Stomach (tissue), 9 donors: Measurements from ENCODE around the gene SPOCK3. TPM values are rescaled to one million over a fixed set of nuclear protein-coding genes. Genes with fewer than 3 reads are reported as not detected.

Experiments used
- DNase-seq, 2 donors: peaks; one replicate each; pipeline versions ENCODE4 v3.0.0 to v3.0.0-alpha.2; 2013 to 2019
- H3K27ac ChIP-seq, 5 donors: fragments of 200-600 bp in 4 of 5; sonication (generic) in 4 of 5; one replicate each; pipeline ENCODE4 v1.5.1; 2013 to 2019; ENCODE audit warnings: mild to moderate bottlenecking in 1 of 5, moderate library complexity in 1 of 5
- H3K27me3 ChIP-seq, 3 donors: fragments of 200-600 bp; sonication (generic); one replicate each; pipeline ENCODE4 v1.5.1; 2017 to 2019; ENCODE audit warnings: mixed run types in 1 of 3
- H3K36me3 ChIP-seq, 4 donors: fragments of 200-600 bp; sonication (generic); 1 replicate in 3 of 4; 2 replicates in 1 of 4; pipeline ENCODE4 v1.5.1; 2016 to 2019
- H3K4me1 ChIP-seq, 4 donors: fragments of 200-600 bp; sonication (generic); one replicate each; pipeline ENCODE4 v1.5.1; 2016 to 2019
- H3K4me3 ChIP-seq, 4 donors: fragments of 200-600 bp; sonication (generic) in 3 of 4; one replicate each; pipeline ENCODE4 v1.5.1; 2016 to 2019; ENCODE audit warnings: mild to moderate bottlenecking in 1 of 4
- H3K9me3 ChIP-seq, 4 donors: fragments of 200-600 bp; sonication (generic); one replicate each; pipeline ENCODE4 v1.5.1; 2016 to 2019
- EP300 ChIP-seq: sonication (generic); formaldehyde crosslinking; IDR thresholded peaks from one replicate; pipeline ENCODE4 v1.6.1; 2017; ENCODE audit warnings: antibody characterized with exemption
- POLR2A ChIP-seq, 4 donors: fragments of 450-650 bp; IDR thresholded peaks; one replicate each; pipeline ENCODE4 v1.6.1; 2016; ENCODE audit warnings: antibody characterized with exemption in 4 of 4, control low read depth in 2 of 4, mild to moderate bottlenecking in 1 of 4, moderate library complexity in 1 of 4
- POLR2AphosphoS5 ChIP-seq, 3 donors: sonication (generic); formaldehyde crosslinking; IDR thresholded peaks; one replicate each; pipeline ENCODE4 v1.6.1; 2016; ENCODE audit warnings: antibody characterized with exemption in 3 of 3
- WGBS, 5 donors: extraction: QIAGEN DNeasy Blood & Tissue Kit in 3 of 5; methylation state at CpG; one replicate each; pipeline versions ENCODE4 v1.1.5 to v1.1.7; 2013 to 2018; 5-methylcytosine and 5-hydroxymethylcytosine counted together
- intact Hi-C: fragments of 100-400 bp; cut with DNase I; formaldehyde crosslinking; loops from one replicate; pipeline ENCODE4 v1.15.1; 2023; ENCODE audit warnings: low total_unique reads
- polyA plus RNA-seq, 3 donors: library from polyadenylated mRNA; stranded (reverse); fragments of 200-250 nt; gene quantifications; one replicate each; pipeline ENCODE4 v1.2.3, GENCODE V29; 2013
- total RNA-seq, 5 donors: library from RNA; depleted of rRNA; stranded (reverse); fragments of >200 nt; gene quantifications; one replicate each; pipeline versions ENCODE4 v1.1.0 to v1.2.3, GENCODE V29; 2014 to 2016
- TF ChIP-seq, protein P1 (sequence below), 7 experiments: fragments of 450-650 bp in 4 of 7; fragments of 200-600 bp in 3 of 7; sonication (generic) in 3 of 7; IDR thresholded peaks; one replicate each; pipeline ENCODE4 v1.5.1; 2016 to 2019; ENCODE audit warnings: antibody characterized with exemption in 7 of 7, control low read depth in 2 of 7, mild to moderate bottlenecking in 1 of 7
- donor health status: healthy with polysubstance abuse.
- donor health status: Bipolar disorder and iron deficiency.
- donor health status: healthy.

SPOCK3 gene
- total and polyA plus RNA-seq, 8 donors: 0.33 to 6.1 (median 1.8) TPM; not detected in 5

DNA sequence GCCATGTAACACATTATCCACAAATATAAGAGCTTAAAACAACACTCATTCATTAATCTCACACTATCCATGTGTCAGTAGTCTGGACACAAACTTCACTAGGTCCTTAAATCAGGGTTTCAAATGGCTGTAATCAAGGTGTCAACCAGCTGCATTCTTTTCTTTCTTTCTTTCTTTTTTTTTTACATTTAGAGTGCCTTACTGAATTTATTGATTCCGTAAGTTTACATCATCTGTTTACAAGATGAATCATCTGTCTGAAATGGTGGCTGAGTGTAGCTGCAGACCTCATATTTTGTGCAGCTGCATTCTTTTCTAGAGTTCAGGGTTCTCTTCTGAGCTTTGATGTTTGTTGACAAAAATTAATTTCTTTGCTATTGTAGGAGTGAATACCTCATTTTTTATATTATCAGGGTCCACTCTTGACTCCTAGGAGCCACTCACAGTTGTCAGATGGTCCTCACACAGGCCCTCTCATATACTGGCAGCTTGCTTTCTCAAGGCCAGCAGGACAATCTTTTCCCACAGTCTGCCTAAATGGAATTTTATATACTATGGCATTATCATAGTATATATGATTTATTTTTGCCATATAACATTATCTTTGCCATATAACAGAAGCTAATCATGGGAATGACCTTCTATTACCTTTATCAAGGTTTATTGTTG is 37.8 kb downstream of the SPOCK3 start:
- H3K27ac ChIP-seq: no peak overlapping the region

DNA sequence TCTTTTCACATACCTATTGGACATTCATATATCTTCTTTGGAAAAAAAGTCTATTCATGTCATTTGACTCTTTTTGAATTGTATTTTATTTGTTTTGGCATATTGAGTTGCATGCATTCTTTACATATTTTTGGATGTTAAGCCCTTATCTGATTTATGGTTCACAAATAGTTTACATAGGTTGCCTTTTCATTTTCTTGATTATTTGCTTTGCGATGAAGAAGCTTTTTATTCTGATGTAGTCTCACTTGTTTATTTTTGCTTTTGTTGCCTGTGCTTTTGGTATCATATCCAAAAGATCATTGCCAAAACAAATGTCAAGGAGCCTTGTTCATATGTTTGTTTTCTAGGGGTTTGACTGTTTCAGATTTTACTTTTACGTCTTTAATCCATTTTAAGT is 43.9 kb downstream of the SPOCK3 start:
- TF ChIP-seq POLR2AphosphoS5 (IDR thresholded peaks at IDR 0.05) (no peak), EP300 (no peak), POLR2A (IDR thresholded peaks at IDR 0.05) (no peak)
- TF ChIP-seq, protein P1, sequence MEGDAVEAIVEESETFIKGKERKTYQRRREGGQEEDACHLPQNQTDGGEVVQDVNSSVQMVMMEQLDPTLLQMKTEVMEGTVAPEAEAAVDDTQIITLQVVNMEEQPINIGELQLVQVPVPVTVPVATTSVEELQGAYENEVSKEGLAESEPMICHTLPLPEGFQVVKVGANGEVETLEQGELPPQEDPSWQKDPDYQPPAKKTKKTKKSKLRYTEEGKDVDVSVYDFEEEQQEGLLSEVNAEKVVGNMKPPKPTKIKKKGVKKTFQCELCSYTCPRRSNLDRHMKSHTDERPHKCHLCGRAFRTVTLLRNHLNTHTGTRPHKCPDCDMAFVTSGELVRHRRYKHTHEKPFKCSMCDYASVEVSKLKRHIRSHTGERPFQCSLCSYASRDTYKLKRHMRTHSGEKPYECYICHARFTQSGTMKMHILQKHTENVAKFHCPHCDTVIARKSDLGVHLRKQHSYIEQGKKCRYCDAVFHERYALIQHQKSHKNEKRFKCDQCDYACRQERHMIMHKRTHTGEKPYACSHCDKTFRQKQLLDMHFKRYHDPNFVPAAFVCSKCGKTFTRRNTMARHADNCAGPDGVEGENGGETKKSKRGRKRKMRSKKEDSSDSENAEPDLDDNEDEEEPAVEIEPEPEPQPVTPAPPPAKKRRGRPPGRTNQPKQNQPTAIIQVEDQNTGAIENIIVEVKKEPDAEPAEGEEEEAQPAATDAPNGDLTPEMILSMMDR (IDR thresholded peaks at IDR 0.05): no peak
- DNase-seq: no peak
- WGBS, 5 donors: 78 to 90% (median 85%) methylated on average over 2 of the region's 2 CpGs

More for the DNA sequence above, 37.8 kb downstream of the SPOCK3 start:
- no peak for TF ChIP-seq POLR2AphosphoS5 (IDR thresholded peaks at IDR 0.05)
- TF ChIP-seq EP300: no peak
- TF ChIP-seq POLR2A (IDR thresholded peaks at IDR 0.05): no peak
- TF ChIP-seq, protein P1 (IDR thresholded peaks at IDR 0.05): no peak
- Histone ChIP-seq H3K4me1 (no peaks in the 10 kb centered on the region), H3K4me3 (no peak overlapping the region), H3K27me3 (no peaks in the 10 kb centered on the region), H3K36me3 (no peaks in the 10 kb centered on the region), H3K9me3 (no peaks in the 10 kb centered on the region)
- intact Hi-C loops: no loop called here
- no peak for DNase-seq
- 54 to 69% (median 61%) methylated on average over 1 of the region's 1 CpG for WGBS, 5 donors

GRCh38 chr4:167185465-167185864 is 48.8 kb downstream of the SPOCK3 start:
- 21 to 64% (median 31%) methylated on average over 3 of the region's 3 CpGs for WGBS, 5 donors

More for the DNA sequence above, 43.9 kb downstream of the SPOCK3 start:
- Histone ChIP-seq H3K36me3 (no peaks in the 10 kb centered on the region), H3K4me3 (no peak overlapping the region), H3K27ac (no peak overlapping the region), H3K27me3 (no peaks in the 10 kb centered on the region), H3K4me1 (no peaks in the 10 kb centered on the region), H3K9me3 (no peaks in the 10 kb centered on the region)
- intact Hi-C loops: no loop called here

GRCh38 chr4:167183036-167183435 is 51.3 kb downstream of the SPOCK3 start:
- TF ChIP-seq POLR2AphosphoS5 (IDR thresholded peaks at IDR 0.05) (no peak), EP300 (no peak), POLR2A (IDR thresholded peaks at IDR 0.05) (no peak)
- TF ChIP-seq, protein P1 (IDR thresholded peaks at IDR 0.05): no peak
- no peaks in the 10 kb centered on the region for H3K4me1 ChIP-seq
- H3K27ac ChIP-seq: no peak overlapping the region
- no peaks in the 10 kb centered on the region for H3K27me3 ChIP-seq
- no peak for DNase-seq
- H3K36me3 ChIP-seq: no peaks in the 10 kb centered on the region
- no peaks in the 10 kb centered on the region for H3K9me3 ChIP-seq
- no peak overlapping the region for H3K4me3 ChIP-seq
- intact Hi-C loops: no loop called here

More at GRCh38 chr4:167185465-167185864, 48.8 kb downstream of the SPOCK3 start:
- no peaks in the 10 kb centered on the region for H3K9me3 ChIP-seq
- no peaks in the 10 kb centered on the region for H3K36me3 ChIP-seq
- H3K4me1 ChIP-seq: no peaks in the 10 kb centered on the region
- intact Hi-C loops: no loop called here
- H3K27ac ChIP-seq: no peak overlapping the region
- TF ChIP-seq EP300: no peak
- TF ChIP-seq, protein P1 (IDR thresholded peaks at IDR 0.05): no peak
- no peak for TF ChIP-seq POLR2A (IDR thresholded peaks at IDR 0.05)
- no peak for TF ChIP-seq POLR2AphosphoS5 (IDR thresholded peaks at IDR 0.05)
- H3K27me3 ChIP-seq: no peaks in the 10 kb centered on the region
- no peak overlapping the region for H3K4me3 ChIP-seq
- DNase-seq: peak in 1 of 2 donors; percentile 38
